Measurements from ENCODE around the gene NFIC. TPM values are rescaled to one million over a fixed set of nuclear protein-coding genes. Genes with fewer than 3 reads are reported as not detected.

Gene NFIC
- polyA plus RNA-seq, 2 of the 4 experiments (the other 2 are of a cell fraction): 2.6 to 34.9 TPM

- FAIRE-seq (no peak), ATAC-seq (no peak), DNase-seq (ENCODE audit: low read depth in 1 of 2, low spot score in 1 of 2) (no peak)
- ChIA-PET CTCF (interaction anchor here (0.7 to 2.0 kb wide), 2 partner anchors 45 to 80 kb away, joined by 4 to 5 read pairs; no protein-coding TSS in a partner anchor), POLR2A (no interaction called here)
- WGBS (ENCODE audit: missing lambda C conversion rate): 92% methylated on average over 5 of the region's 11 CpGs
- Histone ChIP-seq H3K4me2 (no peak overlapping the region), H3K27ac (no peak overlapping the region), H3K9me3 (no peaks in the 10 kb centered on the region), H3K4me1 (peaks cover 39% of the 10 kb centered on the region), H3K4me3 (no peak overlapping the region)
- TF ChIP-seq HMGXB4 (CRISPR knock-in tag; IDR thresholded peaks at IDR 0.05; ENCODE audit: borderline replicate concordance) (no peak), MYC (IDR thresholded peaks at IDR 0.05; ENCODE audit: borderline replicate concordance, low read length) (no peak), JUN (IDR thresholded peaks at IDR 0.05) (no peak), POLR2AphosphoS2 (conservative IDR thresholded peaks at IDR 0.05; ENCODE audit: low read length) (no peak), ZFP36 (IDR thresholded peaks at IDR 0.05; ENCODE audit: borderline replicate concordance, partially characterized antibody) (no peak), CHD4 (IDR thresholded peaks at IDR 0.05; ENCODE audit: borderline replicate concordance) (no peak), FOSL2 (IDR thresholded peaks at IDR 0.05) (no peak), FOSL2 (CRISPR knock-in tag; IDR thresholded peaks at IDR 0.05) (no peak), TP53 (CRISPR knock-in tag; IDR thresholded peaks at IDR 0.05) (no peak), NR3C1 (IDR thresholded peaks at IDR 0.05) (no peak), HEYL (CRISPR knock-in tag; IDR thresholded peaks at IDR 0.05) (no peak), EHF (CRISPR knock-in tag; IDR thresholded peaks at IDR 0.05) (no peak)
- TF ChIP-seq, protein P1, sequence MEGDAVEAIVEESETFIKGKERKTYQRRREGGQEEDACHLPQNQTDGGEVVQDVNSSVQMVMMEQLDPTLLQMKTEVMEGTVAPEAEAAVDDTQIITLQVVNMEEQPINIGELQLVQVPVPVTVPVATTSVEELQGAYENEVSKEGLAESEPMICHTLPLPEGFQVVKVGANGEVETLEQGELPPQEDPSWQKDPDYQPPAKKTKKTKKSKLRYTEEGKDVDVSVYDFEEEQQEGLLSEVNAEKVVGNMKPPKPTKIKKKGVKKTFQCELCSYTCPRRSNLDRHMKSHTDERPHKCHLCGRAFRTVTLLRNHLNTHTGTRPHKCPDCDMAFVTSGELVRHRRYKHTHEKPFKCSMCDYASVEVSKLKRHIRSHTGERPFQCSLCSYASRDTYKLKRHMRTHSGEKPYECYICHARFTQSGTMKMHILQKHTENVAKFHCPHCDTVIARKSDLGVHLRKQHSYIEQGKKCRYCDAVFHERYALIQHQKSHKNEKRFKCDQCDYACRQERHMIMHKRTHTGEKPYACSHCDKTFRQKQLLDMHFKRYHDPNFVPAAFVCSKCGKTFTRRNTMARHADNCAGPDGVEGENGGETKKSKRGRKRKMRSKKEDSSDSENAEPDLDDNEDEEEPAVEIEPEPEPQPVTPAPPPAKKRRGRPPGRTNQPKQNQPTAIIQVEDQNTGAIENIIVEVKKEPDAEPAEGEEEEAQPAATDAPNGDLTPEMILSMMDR (IDR thresholded peaks at IDR 0.05): no peak
These were observed 26.1 kb downstream of the NFIC start for GRCh38 chr19:3392480-3392879.

GRCh38 chr19:3396881-3397265 lies 30.5 kb downstream of the NFIC start:
- ATAC-seq (peak in 1 of 2 experiments; percentile 12; a peak in 2 of 6 replicates), FAIRE-seq (no peak), DNase-seq (ENCODE audit: low read depth in 1 of 2, low spot score in 1 of 2) (no peak)
- Histone ChIP-seq H3K9me3 (no peaks in the 10 kb centered on the region), H3K27ac (peak overlapping the region; percentile 81 to 84), H3K4me2 (peak overlapping the region; percentile 76), H3K4me1 (peaks cover 26% of the 10 kb centered on the region), H3K4me3 (no peak overlapping the region; the same call in 2 of the 3 replicates)
- ChIA-PET POLR2A (interaction anchor here (0.6 to 1.7 kb wide), 4 partner anchors 9 to 83 kb away, joined by 4 to 9 read pairs (median 6); no protein-coding TSS in a partner anchor), CTCF (interaction anchor here (0.6 to 2.0 kb wide), 7 partner anchors 31 to 88 kb away, joined by 3 to 8 read pairs (median 3); no protein-coding TSS in a partner anchor)
- TF ChIP-seq JUN (IDR thresholded peaks at IDR 0.05): 0 out of 5 replicates have a peak, but pooled peaks of 1 of the 2 experiments have one; percentile 7
- TF ChIP-seq SMC3 (IDR thresholded peaks at IDR 0.05): no peak
- TF ChIP-seq HMGXB4 (CRISPR knock-in tag; IDR thresholded peaks at IDR 0.05; ENCODE audit: borderline replicate concordance): no peak
- no peak for TF ChIP-seq CHD4 (IDR thresholded peaks at IDR 0.05; ENCODE audit: borderline replicate concordance)
- no peak for TF ChIP-seq ZSCAN20 (CRISPR knock-in tag; IDR thresholded peaks at IDR 0.05)
- 68% methylated on average over 7 of the region's 8 CpGs for WGBS (ENCODE audit: missing lambda C conversion rate)

Measured in A549 (cell line).